Activated naive CD8-positive, alpha-beta T cell treated with anti-CD3 and anti-CD28 coated beads, Interleukin-2, amount 50 U/mL, for 16 hours (primary cell): ENCODE measurements around the gene EID1.
"Not testable (repeated sequence)": the region's sequence is repeated elsewhere in the genome, so short reads cannot be mapped to it uniquely, and the experiment has no call there.

ENCODE experiments used
- DNase-seq: peaks from one replicate; pipeline ENCODE4 v3.0.0-alpha.2; 2020; ENCODE audit warnings: low read depth, low spot score

EID1 gene

GRCh38 chr15:48909313-48909712 is 31.4 kb downstream of the EID1 start:
- DNase-seq: not testable (repeated sequence)

GRCh38 chr15:48910554-48910953 is 32.6 kb downstream of the EID1 start:
- not testable (repeated sequence) for DNase-seq

- DNase-seq: no peak
Measured at GRCh38 chr15:48913141-48913540, 35.2 kb downstream of the EID1 start.

GRCh38 chr15:48914717-48915116 is 36.8 kb downstream of the EID1 start:
- DNase-seq: no peak

GRCh38 chr15:48915861-48916260 is 37.9 kb downstream of the EID1 start:
- DNase-seq: no peak

GRCh38 chr15:48916721-48917120 is 38.8 kb downstream of the EID1 start:
- DNase-seq: no peak

GRCh38 chr15:48922046-48922445 is 44.1 kb downstream of the EID1 start:
- DNase-seq: no peak

- DNase-seq: no peak
Measured at GRCh38 chr15:48924528-48925393, 46.8 kb downstream of the EID1 start.

GRCh38 chr15:48925714-48926223 is 47.8 kb downstream of the EID1 start:
- no peak for DNase-seq

- no peak for DNase-seq
Measured at GRCh38 chr15:48928877-48929538, 51.1 kb downstream of the EID1 start.

GRCh38 chr15:48929661-48930060 is 51.7 kb downstream of the EID1 start:
- DNase-seq: no peak
